Trophoblast cell (in vitro differentiated cells and primary cell): Measurements from ENCODE around the gene KIF7.

Experiments used
- DNase-seq, 2 donors: peaks; one replicate each; pipeline ENCODE4 v3.0.0-alpha.2; 2016
- H2AFZ ChIP-seq: 2 replicates; pipeline ENCODE4 v1.6.1; 2013; ENCODE audit warnings: low read length, moderate library complexity, mild to moderate bottlenecking; ENCODE audit not compliant: insufficient read depth, poor library complexity
- H2AK5ac ChIP-seq: 2 replicates; pipeline ENCODE4 v1.6.1; 2013; ENCODE audit warnings: mild to moderate bottlenecking, low read length
- H2BK120ac ChIP-seq: 2 replicates; pipeline ENCODE4 v1.6.1; 2013; ENCODE audit warnings: low read length, mild to moderate bottlenecking, moderate library complexity; ENCODE audit not compliant: insufficient read depth, poor library complexity
- H2BK12ac ChIP-seq: 2 replicates; pipeline ENCODE4 v1.6.1; 2013; ENCODE audit warnings: mild to moderate bottlenecking, low read length, moderate library complexity
- H2BK5ac ChIP-seq: 2 replicates; pipeline ENCODE4 v1.6.1; 2013; ENCODE audit warnings: low read length, low read depth, moderate library complexity, mild to moderate bottlenecking; ENCODE audit not compliant: poor library complexity
- H3K14ac ChIP-seq: 2 replicates; pipeline ENCODE4 v1.6.1; 2013; ENCODE audit warnings: mild to moderate bottlenecking, low read length
- H3K18ac ChIP-seq: 2 replicates; pipeline ENCODE4 v1.6.1; 2013; ENCODE audit warnings: mild to moderate bottlenecking, low read length
- H3K23ac ChIP-seq: 2 replicates; pipeline ENCODE4 v1.6.1; 2013; ENCODE audit warnings: low read length
- H3K27ac ChIP-seq: 2 replicates; pipeline ENCODE4 v1.5.1; 2013; ENCODE audit warnings: low read depth, mild to moderate bottlenecking, inconsistent platforms, low read length, moderate library complexity
- H3K27me3 ChIP-seq: 2 replicates; pipeline ENCODE4 v1.6.1; 2013; ENCODE audit warnings: inconsistent platforms, mild to moderate bottlenecking, low read length, moderate library complexity; ENCODE audit not compliant: insufficient read depth
- H3K36me3 ChIP-seq, 2 experiments: 1 replicate in 1 of 2; 2 replicates in 1 of 2; pipeline ENCODE4 v1.6.1; 2013; ENCODE audit warnings: low read length in 2 of 2, mild to moderate bottlenecking in 2 of 2, moderate library complexity in 1 of 2; ENCODE audit not compliant: insufficient read depth in 2 of 2, control insufficient read depth in 1 of 2
- H3K4ac ChIP-seq: 2 replicates; pipeline ENCODE4 v1.6.1; 2013; ENCODE audit warnings: low read depth, mild to moderate bottlenecking, low read length, moderate library complexity
- H3K4me1 ChIP-seq, 2 experiments: 1 replicate in 1 of 2; 2 replicates in 1 of 2; pipeline ENCODE4 v1.6.1; 2013; ENCODE audit warnings: low read length in 2 of 2, mild to moderate bottlenecking in 2 of 2, moderate library complexity in 1 of 2; ENCODE audit not compliant: insufficient read depth in 2 of 2, control insufficient read depth in 1 of 2
- H3K4me2 ChIP-seq: 2 replicates; pipeline ENCODE4 v1.6.1; 2013; ENCODE audit warnings: inconsistent platforms, mild to moderate bottlenecking, low read length, moderate library complexity
- H3K4me3 ChIP-seq: 2 replicates; pipeline ENCODE4 v1.5.1; 2013; ENCODE audit warnings: mild to moderate bottlenecking, low read depth, low read length, inconsistent platforms
- H3K79me1 ChIP-seq: one replicate; pipeline ENCODE4 v1.6.1; 2013; ENCODE audit warnings: low read length
- H3K79me2 ChIP-seq: 2 replicates; pipeline ENCODE4 v1.6.1; 2013; ENCODE audit warnings: low read length, mild to moderate bottlenecking; ENCODE audit not compliant: control insufficient read depth, insufficient read depth, poor library complexity
- H3K9ac ChIP-seq: 2 replicates; pipeline ENCODE4 v1.6.1; 2013; ENCODE audit warnings: mild to moderate bottlenecking, low read length
- H3K9me3 ChIP-seq: 2 replicates; pipeline ENCODE4 v1.6.1; 2013; ENCODE audit warnings: low read depth, mild to moderate bottlenecking, control low read depth, inconsistent platforms, low read length; ENCODE audit not compliant: insufficient read depth
- H4K12ac ChIP-seq: 2 replicates; pipeline ENCODE4 v1.6.1; 2013; ENCODE audit warnings: low read depth, mild to moderate bottlenecking, low read length, moderate library complexity
- H4K8ac ChIP-seq: 2 replicates; pipeline ENCODE4 v1.6.1; 2013; ENCODE audit warnings: low read depth, mild to moderate bottlenecking, low read length, moderate library complexity
- H4K91ac ChIP-seq: one replicate; pipeline ENCODE4 v1.6.1; 2013; ENCODE audit warnings: low read depth, mild to moderate bottlenecking, low read length, moderate library complexity
- WGBS: extraction: QIAGEN DNeasy Blood & Tissue Kit; methylation state at CpG from one replicate; pipeline ENCODE4 v1.1.7; 2013; ENCODE audit warnings: missing lambda C conversion rate; ENCODE audit not compliant: insufficient read length, insufficient coverage; ENCODE audit errors: extremely low coverage; 5-methylcytosine and 5-hydroxymethylcytosine counted together

KIF7 gene

GRCh38 chr15:89641053-89641452 lies 14.2 kb downstream of the KIF7 start:
- Histone ChIP-seq H3K18ac (no peak overlapping the region), H3K27ac (no peak overlapping the region), H3K4me1 (no peaks in the 10 kb centered on the region), H3K9me3 (peaks cover 3% of the 10 kb centered on the region), H4K8ac (no peak overlapping the region), H3K79me2 (no peaks in the 10 kb centered on the region), H2BK5ac (no peak overlapping the region), H3K23ac (no peak overlapping the region), H3K4me2 (no peak overlapping the region), H2BK12ac (no peak overlapping the region), H4K12ac (no peak overlapping the region), H2BK120ac (no peak overlapping the region), H3K79me1 (no peaks in the 10 kb centered on the region), H3K9ac (no peak overlapping the region), H3K36me3 (peaks cover 18 to 22% of the 10 kb centered on the region in 2 experiments), H2AFZ (no peak overlapping the region), H2AK5ac (no peak overlapping the region), H3K4ac (no peak overlapping the region), H3K27me3 (no peaks in the 10 kb centered on the region), H3K14ac (no peak overlapping the region), H3K4me3 (no peak overlapping the region), H4K91ac (no peak overlapping the region)
- no peak for DNase-seq
- WGBS: no CpG with 5 or more reads among the region's 5 CpGs

- H3K27me3 ChIP-seq: no peaks in the 10 kb centered on the region
- no peak overlapping the region for H3K14ac ChIP-seq
- H3K79me2 ChIP-seq: no peaks in the 10 kb centered on the region
- H3K4me3 ChIP-seq: no peak overlapping the region
- no peak overlapping the region for H3K4ac ChIP-seq
- H4K91ac ChIP-seq: no peak overlapping the region
- H2BK12ac ChIP-seq: no peak overlapping the region
- no peak overlapping the region for H2AK5ac ChIP-seq
- H3K23ac ChIP-seq: no peak overlapping the region
- no peak overlapping the region for H2BK120ac ChIP-seq
- H2AFZ ChIP-seq: no peak overlapping the region
- H3K79me1 ChIP-seq: no peaks in the 10 kb centered on the region
- peaks cover 3% of the 10 kb centered on the region for H3K9me3 ChIP-seq
- H4K8ac ChIP-seq: no peak overlapping the region
- H3K9ac ChIP-seq: no peak overlapping the region
- no peak overlapping the region for H3K18ac ChIP-seq
- peaks cover 13 to 16% of the 10 kb centered on the region in 2 experiments for H3K36me3 ChIP-seq
- no peak for DNase-seq
- no CpG with 5 or more reads among the region's 5 CpGs for WGBS
- no peak overlapping the region for H3K27ac ChIP-seq
- H3K4me2 ChIP-seq: no peak overlapping the region
- no peak overlapping the region for H2BK5ac ChIP-seq
- no peaks in the 10 kb centered on the region for H3K4me1 ChIP-seq
- H4K12ac ChIP-seq: no peak overlapping the region
These were observed 15.0 kb downstream of the KIF7 start for GRCh38 chr15:89640245-89640644.

- H3K4me1 ChIP-seq: no peaks in the 10 kb centered on the region
- H2BK120ac ChIP-seq: no peak overlapping the region
- peaks cover 24% of the 10 kb centered on the region for H3K9me3 ChIP-seq
- no peak overlapping the region for H3K4ac ChIP-seq
- H2BK5ac ChIP-seq: no peak overlapping the region
- no peak overlapping the region for H4K8ac ChIP-seq
- no peaks in the 10 kb centered on the region for H3K27me3 ChIP-seq
- H4K12ac ChIP-seq: no peak overlapping the region
- no peaks in the 10 kb centered on the region for H3K79me2 ChIP-seq
- no peak overlapping the region for H3K23ac ChIP-seq
- no peak for DNase-seq
- H4K91ac ChIP-seq: no peak overlapping the region
- no peak overlapping the region for H3K9ac ChIP-seq
- H3K4me3 ChIP-seq: no peak overlapping the region
- no peak overlapping the region for H3K18ac ChIP-seq
- no peak overlapping the region for H2AFZ ChIP-seq
- H2BK12ac ChIP-seq: no peak overlapping the region
- no peak overlapping the region for H3K27ac ChIP-seq
- H3K79me1 ChIP-seq: no peaks in the 10 kb centered on the region
- peaks cover 48 to 49% of the 10 kb centered on the region in 2 experiments for H3K36me3 ChIP-seq
- no CpG with 5 or more reads among the region's 23 CpGs for WGBS
- no peak overlapping the region for H3K14ac ChIP-seq
- H3K4me2 ChIP-seq: no peak overlapping the region
- H2AK5ac ChIP-seq: no peak overlapping the region
These were observed 21.7 kb downstream of the KIF7 start for GRCh38 chr15:89633585-89633984.

GRCh38 chr15:89632563-89633430 lies 22.5 kb downstream of the KIF7 start:
- H3K14ac ChIP-seq: no peak overlapping the region
- peak overlapping the region; percentile 26 for H3K4me3 ChIP-seq
- H2BK12ac ChIP-seq: no peak overlapping the region

More at GRCh38 chr15:89632563-89633430, 22.5 kb downstream of the KIF7 start:
- Histone ChIP-seq H3K79me2 (no peaks in the 10 kb centered on the region), H3K36me3 (peaks cover 55 to 56% of the 10 kb centered on the region in 2 experiments), H3K9ac (no peak overlapping the region), H3K9me3 (peaks cover 24% of the 10 kb centered on the region), H3K4ac (no peak overlapping the region), H2AK5ac (no peak overlapping the region), H4K91ac (no peak overlapping the region), H2BK120ac (no peak overlapping the region), H2AFZ (no peak overlapping the region), H3K27ac (no peak overlapping the region), H3K27me3 (no peaks in the 10 kb centered on the region), H4K12ac (no peak overlapping the region), H3K23ac (no peak overlapping the region), H4K8ac (no peak overlapping the region), H3K79me1 (no peaks in the 10 kb centered on the region), H3K18ac (no peak overlapping the region), H3K4me2 (no peak overlapping the region), H2BK5ac (no peak overlapping the region), H3K4me1 (no peaks in the 10 kb centered on the region)
- no peak for DNase-seq
- WGBS: no CpG with 5 or more reads among the region's 18 CpGs
